ENCODE measurements around the gene ZNF154. TPM values are rescaled to one million over a fixed set of nuclear protein-coding genes. Genes with fewer than 3 reads are reported as not detected.

The ZNF154 gene
- total RNA-seq, 1 donor from 2014 or later = 23.2 TPM

GRCh38 chr19:57720878-57721277, 11.9 kb upstream of the ZNF154 start:
- Mint-ChIP-seq H3K27ac (ENCODE audit: unreplicated experiment) (no peak overlapping the region), H3K27me3 (ENCODE audit: unreplicated experiment) (peaks cover 2% of the 10 kb centered on the region), H3K36me3 (ENCODE audit: low read depth, unreplicated experiment) (peaks cover 54% of the 10 kb centered on the region), H3K9me3 (ENCODE audit: unreplicated experiment) (no peaks in the 10 kb centered on the region), H3K4me3 (ENCODE audit: unreplicated experiment) (peak overlapping the region; percentile 52), H3K4me1 (ENCODE audit: unreplicated experiment) (no peaks in the 10 kb centered on the region)
- TF ChIP-seq, protein P1, sequence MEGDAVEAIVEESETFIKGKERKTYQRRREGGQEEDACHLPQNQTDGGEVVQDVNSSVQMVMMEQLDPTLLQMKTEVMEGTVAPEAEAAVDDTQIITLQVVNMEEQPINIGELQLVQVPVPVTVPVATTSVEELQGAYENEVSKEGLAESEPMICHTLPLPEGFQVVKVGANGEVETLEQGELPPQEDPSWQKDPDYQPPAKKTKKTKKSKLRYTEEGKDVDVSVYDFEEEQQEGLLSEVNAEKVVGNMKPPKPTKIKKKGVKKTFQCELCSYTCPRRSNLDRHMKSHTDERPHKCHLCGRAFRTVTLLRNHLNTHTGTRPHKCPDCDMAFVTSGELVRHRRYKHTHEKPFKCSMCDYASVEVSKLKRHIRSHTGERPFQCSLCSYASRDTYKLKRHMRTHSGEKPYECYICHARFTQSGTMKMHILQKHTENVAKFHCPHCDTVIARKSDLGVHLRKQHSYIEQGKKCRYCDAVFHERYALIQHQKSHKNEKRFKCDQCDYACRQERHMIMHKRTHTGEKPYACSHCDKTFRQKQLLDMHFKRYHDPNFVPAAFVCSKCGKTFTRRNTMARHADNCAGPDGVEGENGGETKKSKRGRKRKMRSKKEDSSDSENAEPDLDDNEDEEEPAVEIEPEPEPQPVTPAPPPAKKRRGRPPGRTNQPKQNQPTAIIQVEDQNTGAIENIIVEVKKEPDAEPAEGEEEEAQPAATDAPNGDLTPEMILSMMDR (IDR thresholded peaks at IDR 0.05; ENCODE audit: unreplicated experiment) = no peak
- no peak for DNase-seq (ENCODE audit: low spot score)

GRCh38 chr19:57719901-57720519, 11.0 kb upstream of the ZNF154 start:
- H3K4me3 Mint-ChIP-seq (ENCODE audit: unreplicated experiment) = peak overlapping the region; percentile 52
- TF ChIP-seq, protein P1 (IDR thresholded peaks at IDR 0.05; ENCODE audit: unreplicated experiment) = no peak
- DNase-seq (ENCODE audit: low spot score) = no peak
- no peaks in the 10 kb centered on the region for H3K9me3 Mint-ChIP-seq (ENCODE audit: unreplicated experiment)
- H3K27me3 Mint-ChIP-seq (ENCODE audit: unreplicated experiment) = peaks cover 2% of the 10 kb centered on the region
- H3K36me3 Mint-ChIP-seq (ENCODE audit: low read depth, unreplicated experiment) = peaks cover 54% of the 10 kb centered on the region
- no peaks in the 10 kb centered on the region for H3K4me1 Mint-ChIP-seq (ENCODE audit: unreplicated experiment)
- no peak overlapping the region for H3K27ac Mint-ChIP-seq (ENCODE audit: unreplicated experiment)

- Mint-ChIP-seq H3K4me3 (ENCODE audit: unreplicated experiment) (no peak overlapping the region), H3K36me3 (ENCODE audit: low read depth, unreplicated experiment) (peaks cover 54% of the 10 kb centered on the region), H3K27ac (ENCODE audit: unreplicated experiment) (no peak overlapping the region), H3K9me3 (ENCODE audit: unreplicated experiment) (no peaks in the 10 kb centered on the region), H3K27me3 (ENCODE audit: unreplicated experiment) (peaks cover 2% of the 10 kb centered on the region), H3K4me1 (ENCODE audit: unreplicated experiment) (no peaks in the 10 kb centered on the region)
- no peak for DNase-seq (ENCODE audit: low spot score)
- TF ChIP-seq, protein P1 (IDR thresholded peaks at IDR 0.05; ENCODE audit: unreplicated experiment) = no peak
Measured at GRCh38 chr19:57719424-57719823, 10.4 kb upstream of the ZNF154 start.

DNA sequence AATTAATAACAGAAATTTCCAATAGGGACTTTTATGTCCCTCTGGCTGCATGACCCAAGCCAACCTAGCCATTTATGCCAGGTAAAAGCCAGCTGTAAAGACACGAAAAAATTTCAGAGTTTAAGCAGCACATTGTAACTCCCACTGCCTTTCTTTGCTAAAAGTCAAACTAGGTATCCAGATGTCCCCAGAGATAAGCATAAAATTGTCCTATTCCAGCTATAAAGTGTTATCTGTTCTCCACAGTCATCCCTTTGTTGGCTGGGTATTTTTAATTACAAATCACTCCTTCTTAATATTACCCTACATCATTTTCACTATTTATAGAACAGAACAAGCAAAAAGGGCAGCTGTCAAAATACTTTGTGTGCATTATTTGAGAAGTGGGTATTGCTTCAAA, 3.2 kb upstream of the ZNF154 start:
- TF ChIP-seq, protein P1 (IDR thresholded peaks at IDR 0.05; ENCODE audit: unreplicated experiment) = no peak
- Mint-ChIP-seq H3K27me3 (ENCODE audit: unreplicated experiment) (peaks cover 7% of the 10 kb centered on the region), H3K4me1 (ENCODE audit: unreplicated experiment) (peaks cover 12% of the 10 kb centered on the region), H3K9me3 (ENCODE audit: unreplicated experiment) (no peaks in the 10 kb centered on the region), H3K36me3 (ENCODE audit: low read depth, unreplicated experiment) (peaks cover 16% of the 10 kb centered on the region), H3K4me3 (ENCODE audit: unreplicated experiment) (no peak overlapping the region), H3K27ac (ENCODE audit: unreplicated experiment) (no peak overlapping the region)
- DNase-seq (ENCODE audit: low spot score) = no peak

DNA sequence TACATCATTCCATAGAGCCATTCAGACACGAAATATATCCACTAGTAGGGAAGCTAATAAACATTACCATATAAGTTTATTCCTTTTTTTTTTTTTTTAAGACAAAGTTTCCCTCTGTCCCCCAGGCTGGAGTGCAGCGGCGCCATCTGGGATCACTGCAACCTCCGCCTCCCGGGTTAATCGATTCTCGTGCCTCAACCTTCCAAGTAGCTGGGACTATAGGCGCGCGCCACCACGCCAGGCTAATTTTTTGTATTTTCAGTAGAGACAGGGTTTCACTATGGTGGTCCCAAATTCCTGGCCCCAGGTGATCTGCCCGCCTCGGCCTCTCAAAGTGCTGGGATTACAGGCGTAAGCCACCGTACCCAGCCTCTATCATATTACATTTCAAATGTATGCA, 612 bp upstream of the ZNF154 start:
- Mint-ChIP-seq H3K9me3 (ENCODE audit: unreplicated experiment) (no peaks in the 10 kb centered on the region), H3K4me1 (ENCODE audit: unreplicated experiment) (peaks cover 26% of the 10 kb centered on the region), H3K27me3 (ENCODE audit: unreplicated experiment) (peaks cover 10% of the 10 kb centered on the region), H3K27ac (ENCODE audit: unreplicated experiment) (no peak overlapping the region), H3K4me3 (ENCODE audit: unreplicated experiment) (peak overlapping the region; percentile 100), H3K36me3 (ENCODE audit: low read depth, unreplicated experiment) (peaks cover 31% of the 10 kb centered on the region)
- TF ChIP-seq, protein P1 (IDR thresholded peaks at IDR 0.05; ENCODE audit: unreplicated experiment) = no peak
- DNase-seq (ENCODE audit: low spot score) = peak; percentile 11

All from endothelial cell (in vitro differentiated cells).